ENCODE data around the gene HIGD2A.

GRCh38 chr5:176339304-176339703, 49.2 kb upstream of the HIGD2A start:
- TF ChIP-seq CTCF (IDR thresholded peaks at IDR 0.05), result no peak
- TF ChIP-seq POLR2A (IDR thresholded peaks at IDR 0.05), result no peak
